Fibroblast of mammary gland (primary cell): Measurements from ENCODE around the gene GBX2.

Experiments
- DNase-seq: peaks from one replicate; pipeline ENCODE4 v3.0.0-alpha.2; 2010; ENCODE audit warnings: low read depth
- H3K4me3 ChIP-seq: 2 replicates; pipeline ENCODE4 v1.5.1; 2011; ENCODE audit warnings: low read depth, mild to moderate bottlenecking, low read length, moderate library complexity; ENCODE audit not compliant: control insufficient read depth
- CTCF ChIP-seq: conservative IDR thresholded peaks from 2 replicates; pipeline ENCODE4 v1.5.1; 2011; ENCODE audit warnings: low read depth, low read length, inconsistent platforms; ENCODE audit not compliant: control insufficient read depth, insufficient read depth

GBX2 gene

DNA sequence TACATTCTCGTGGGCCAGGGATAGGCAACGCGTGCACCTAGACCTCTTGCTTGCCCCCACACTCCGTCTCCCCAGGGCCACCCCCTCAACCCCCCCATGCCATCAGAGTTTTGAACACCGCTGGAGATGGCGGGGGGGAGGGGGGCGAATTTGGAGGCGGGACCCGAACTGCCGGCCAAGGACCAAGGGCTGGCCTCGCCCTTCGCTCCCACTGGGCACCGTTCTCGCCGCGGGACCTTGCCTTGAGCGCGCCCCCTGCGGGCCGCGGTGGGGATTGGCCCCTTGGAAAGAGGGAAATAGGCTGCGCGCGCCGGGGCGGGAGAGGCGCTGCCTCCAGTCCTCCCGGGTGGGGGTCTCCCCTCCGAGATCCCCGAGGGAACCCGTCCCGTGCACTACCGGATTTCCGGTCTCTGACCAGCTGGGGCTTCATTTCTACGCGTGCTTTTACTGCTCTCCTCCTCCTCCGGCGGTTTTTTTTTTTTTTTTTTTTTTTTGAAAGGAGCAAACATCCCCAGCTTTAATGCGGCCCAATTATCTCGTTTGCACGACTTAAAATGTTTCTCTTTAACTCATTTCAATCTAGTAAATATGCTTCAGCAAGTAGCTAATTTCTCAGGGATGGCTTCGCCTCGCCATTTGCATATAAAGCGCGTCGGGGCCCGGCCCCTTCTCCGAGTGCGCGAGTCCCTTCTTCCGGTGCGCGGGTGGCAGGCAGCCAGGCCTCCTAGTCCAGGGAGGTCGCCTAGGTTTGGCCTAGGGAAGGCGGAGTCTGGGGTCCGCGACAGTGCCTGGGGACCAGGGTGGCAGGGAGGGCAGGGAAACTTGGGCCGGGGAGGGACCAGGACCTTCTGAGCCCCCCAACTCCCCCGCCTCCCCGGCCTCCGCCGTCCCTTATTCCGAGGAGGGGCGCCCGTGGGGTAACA is 10.0 kb upstream of the GBX2 start:
- TF ChIP-seq CTCF = peak; percentile 65
- DNase-seq = peak; percentile 51
- H3K4me3 ChIP-seq = peak overlapping the region; percentile 50

GRCh38 chr2:236177604-236177966 is 9.4 kb upstream of the GBX2 start:
- DNase-seq = peak; percentile 37
- H3K4me3 ChIP-seq = no peak overlapping the region
- peak; percentile 32 for TF ChIP-seq CTCF

GRCh38 chr2:236176951-236177350 is 8.8 kb upstream of the GBX2 start:
- no peak for DNase-seq
- TF ChIP-seq CTCF = no peak
- no peak overlapping the region for H3K4me3 ChIP-seq

GRCh38 chr2:236176417-236176816 is 8.2 kb upstream of the GBX2 start:
- H3K4me3 ChIP-seq = no peak overlapping the region
- peak; percentile 55 for TF ChIP-seq CTCF
- DNase-seq = peak; percentile 34

GRCh38 chr2:236175548-236176150 is 7.5 kb upstream of the GBX2 start:
- no peak for DNase-seq
- no peak for TF ChIP-seq CTCF
- H3K4me3 ChIP-seq = no peak overlapping the region

- TF ChIP-seq CTCF = no peak
- H3K4me3 ChIP-seq = no peak overlapping the region
- no peak for DNase-seq
These were observed 5.8 kb upstream of the GBX2 start for GRCh38 chr2:236173729-236174607.
